ENCODE results near the gene ELP4.

The ELP4 gene

DNA sequence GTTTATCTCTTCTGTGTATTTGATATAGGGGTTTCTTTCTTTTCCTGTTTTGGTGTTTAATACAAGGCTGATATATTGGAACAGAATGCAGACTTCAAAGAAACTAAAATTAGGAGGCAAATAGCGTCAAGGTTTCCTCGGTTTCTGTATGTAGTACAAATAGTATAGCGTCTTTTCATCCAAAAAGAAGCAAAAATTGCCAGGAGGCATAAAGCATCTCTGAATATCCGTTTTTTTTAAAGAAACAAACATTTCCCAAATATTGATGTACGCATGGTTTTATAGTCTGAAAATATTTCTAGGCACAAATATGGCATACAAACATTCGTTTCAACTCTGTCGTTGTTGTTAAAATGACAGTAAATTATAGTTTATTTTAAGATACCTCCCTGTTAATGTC, 318.6 kb downstream of the ELP4 start:
- TF ChIP-seq, protein P1, sequence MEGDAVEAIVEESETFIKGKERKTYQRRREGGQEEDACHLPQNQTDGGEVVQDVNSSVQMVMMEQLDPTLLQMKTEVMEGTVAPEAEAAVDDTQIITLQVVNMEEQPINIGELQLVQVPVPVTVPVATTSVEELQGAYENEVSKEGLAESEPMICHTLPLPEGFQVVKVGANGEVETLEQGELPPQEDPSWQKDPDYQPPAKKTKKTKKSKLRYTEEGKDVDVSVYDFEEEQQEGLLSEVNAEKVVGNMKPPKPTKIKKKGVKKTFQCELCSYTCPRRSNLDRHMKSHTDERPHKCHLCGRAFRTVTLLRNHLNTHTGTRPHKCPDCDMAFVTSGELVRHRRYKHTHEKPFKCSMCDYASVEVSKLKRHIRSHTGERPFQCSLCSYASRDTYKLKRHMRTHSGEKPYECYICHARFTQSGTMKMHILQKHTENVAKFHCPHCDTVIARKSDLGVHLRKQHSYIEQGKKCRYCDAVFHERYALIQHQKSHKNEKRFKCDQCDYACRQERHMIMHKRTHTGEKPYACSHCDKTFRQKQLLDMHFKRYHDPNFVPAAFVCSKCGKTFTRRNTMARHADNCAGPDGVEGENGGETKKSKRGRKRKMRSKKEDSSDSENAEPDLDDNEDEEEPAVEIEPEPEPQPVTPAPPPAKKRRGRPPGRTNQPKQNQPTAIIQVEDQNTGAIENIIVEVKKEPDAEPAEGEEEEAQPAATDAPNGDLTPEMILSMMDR (conservative IDR thresholded peaks at IDR 0.05; ENCODE audit: low read depth, low read length): no peak
- H3K4me2 ChIP-seq: no peak overlapping the region
- no peaks in the 10 kb centered on the region for H4K20me1 ChIP-seq (ENCODE audit: insufficient read depth)
- H3K79me2 ChIP-seq (ENCODE audit: insufficient read depth, low read depth): no peaks in the 10 kb centered on the region
- H3K27ac ChIP-seq: no peak overlapping the region
- H3K4me1 ChIP-seq (ENCODE audit: low read depth, poor library complexity, severe bottlenecking): no peaks in the 10 kb centered on the region
- no peak overlapping the region for H3K9ac ChIP-seq
- no peaks in the 10 kb centered on the region for H3K27me3 ChIP-seq (ENCODE audit: insufficient read depth, low read depth)
- H3K4me3 ChIP-seq (IDR thresholded peaks at IDR 0.05; ENCODE audit: insufficient read depth, low read depth, low read length): no peak overlapping the region
- H3K36me3 ChIP-seq (ENCODE audit: insufficient read depth): no peaks in the 10 kb centered on the region
- H2AFZ ChIP-seq (ENCODE audit: low read depth): no peak overlapping the region

DNA sequence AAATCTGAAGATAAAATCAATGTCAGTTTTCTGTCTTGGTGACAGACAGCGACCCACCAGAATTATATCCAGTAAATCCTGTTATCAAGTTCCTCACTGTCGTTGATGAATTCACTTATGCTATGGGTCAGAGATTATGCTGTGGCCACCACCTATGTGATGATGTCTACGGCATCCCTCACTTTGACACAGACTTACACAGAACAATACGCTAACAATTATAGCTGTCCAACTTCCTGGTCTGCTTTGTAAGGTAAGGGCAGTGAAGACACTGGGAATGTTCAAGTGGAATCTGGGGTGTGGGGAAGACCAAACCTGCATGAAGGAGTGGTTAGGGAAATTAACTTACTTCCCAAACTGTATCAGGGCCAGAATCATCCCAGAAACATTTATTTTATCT, 320.8 kb downstream of the ELP4 start:
- H2AFZ ChIP-seq (ENCODE audit: low read depth): no peak overlapping the region
- no peak overlapping the region for H3K4me2 ChIP-seq
- H3K9ac ChIP-seq: no peak overlapping the region
- no peaks in the 10 kb centered on the region for H4K20me1 ChIP-seq (ENCODE audit: insufficient read depth)
- H3K79me2 ChIP-seq (ENCODE audit: insufficient read depth, low read depth): no peaks in the 10 kb centered on the region
- no peaks in the 10 kb centered on the region for H3K27me3 ChIP-seq (ENCODE audit: insufficient read depth, low read depth)
- H3K36me3 ChIP-seq (ENCODE audit: insufficient read depth): no peaks in the 10 kb centered on the region
- no peak overlapping the region for H3K27ac ChIP-seq
- TF ChIP-seq, protein P1 (conservative IDR thresholded peaks at IDR 0.05; ENCODE audit: low read depth, low read length): no peak
- H3K4me1 ChIP-seq (ENCODE audit: low read depth, poor library complexity, severe bottlenecking): no peaks in the 10 kb centered on the region
- no peak overlapping the region for H3K4me3 ChIP-seq (IDR thresholded peaks at IDR 0.05; ENCODE audit: insufficient read depth, low read depth, low read length)

DNA sequence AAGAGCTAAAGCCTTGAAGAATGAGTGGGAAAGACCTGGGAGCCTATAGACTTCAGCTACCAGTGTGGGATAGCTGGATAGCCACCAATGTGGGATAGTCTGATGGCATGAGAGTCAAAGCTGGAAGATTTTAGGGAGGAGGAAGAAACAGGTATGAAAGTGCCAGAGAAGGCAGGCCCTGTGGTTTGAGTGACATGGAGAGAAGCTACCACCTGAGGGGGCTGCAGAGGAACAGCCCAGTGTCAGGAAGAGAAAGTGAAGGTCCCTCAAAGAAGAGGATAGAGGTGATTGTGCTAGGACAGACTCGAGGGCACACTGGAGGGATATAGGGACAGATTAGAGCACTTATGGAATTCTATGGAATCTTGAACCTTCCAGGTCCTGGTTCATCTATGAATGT, 324.7 kb downstream of the ELP4 start:
- no peaks in the 10 kb centered on the region for H3K27me3 ChIP-seq (ENCODE audit: insufficient read depth, low read depth)

More for the DNA sequence above, 324.7 kb downstream of the ELP4 start:
- Histone ChIP-seq H3K4me3 (IDR thresholded peaks at IDR 0.05; ENCODE audit: insufficient read depth, low read depth, low read length) (no peak overlapping the region), H3K27ac (no peak overlapping the region), H4K20me1 (ENCODE audit: insufficient read depth) (no peaks in the 10 kb centered on the region), H3K4me2 (no peak overlapping the region), H2AFZ (ENCODE audit: low read depth) (no peak overlapping the region), H3K4me1 (ENCODE audit: low read depth, poor library complexity, severe bottlenecking) (no peaks in the 10 kb centered on the region), H3K79me2 (ENCODE audit: insufficient read depth, low read depth) (no peaks in the 10 kb centered on the region), H3K9ac (no peak overlapping the region), H3K36me3 (ENCODE audit: insufficient read depth) (no peaks in the 10 kb centered on the region)
- TF ChIP-seq, protein P1 (conservative IDR thresholded peaks at IDR 0.05; ENCODE audit: low read depth, low read length): no peak

Data from KMS-11 (cell line).